HG03175 (cell line): ENCODE measurements around the gene ARCN1.
A peak's percentile ranks its signal among the peaks of the same experiment; 100 is the strongest.
"Not testable (repeated sequence)": the region's sequence is repeated elsewhere in the genome, so short reads cannot be mapped to it uniquely, and the experiment has no call there.

Experiments used
- ATAC-seq: cut with Tn5 transposase; IDR thresholded peaks from one replicate; pipeline ENCODE4 v1.9.1; 2021; ENCODE audit warnings: mild to moderate bottlenecking, moderate library complexity; ENCODE audit not compliant: unreplicated experiment

The ARCN1 gene

DNA sequence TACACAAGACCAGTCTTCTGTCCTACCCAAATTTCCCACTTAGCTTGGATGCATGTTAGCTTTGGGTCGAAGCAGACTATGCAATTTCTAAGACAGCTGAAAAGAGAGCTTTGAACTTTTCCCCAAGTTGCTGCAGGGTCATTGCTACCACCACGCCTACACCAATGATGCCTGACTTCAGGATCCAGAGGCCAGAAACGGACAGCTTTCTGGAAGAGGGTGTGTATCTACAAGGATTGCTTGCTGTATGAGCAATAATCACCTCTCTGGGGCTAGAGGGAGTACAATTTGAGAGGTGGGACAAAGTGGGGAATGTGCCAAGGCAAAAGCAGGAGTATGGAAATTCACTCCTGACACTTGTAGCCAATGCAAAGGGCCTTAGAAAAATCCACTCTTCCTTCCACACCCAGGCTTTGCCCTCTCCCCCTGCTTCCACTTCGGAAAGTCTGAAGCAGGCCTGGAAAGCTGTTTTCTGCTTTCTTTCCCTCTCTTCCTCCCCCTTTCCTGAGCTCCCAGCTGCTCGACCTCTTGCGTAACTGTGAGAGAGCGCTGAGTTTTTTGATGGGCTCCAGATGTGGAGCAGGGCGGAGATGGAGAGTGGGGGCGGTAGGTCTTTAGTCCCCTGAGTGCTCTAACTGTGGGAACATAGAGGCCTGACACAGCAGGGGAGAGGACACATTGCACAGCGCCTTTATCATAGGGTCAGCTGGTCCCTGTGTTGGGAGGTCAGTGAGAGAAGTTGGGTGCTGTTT lies 33.1 kb downstream of the ARCN1 start:
- no peak for ATAC-seq

DNA sequence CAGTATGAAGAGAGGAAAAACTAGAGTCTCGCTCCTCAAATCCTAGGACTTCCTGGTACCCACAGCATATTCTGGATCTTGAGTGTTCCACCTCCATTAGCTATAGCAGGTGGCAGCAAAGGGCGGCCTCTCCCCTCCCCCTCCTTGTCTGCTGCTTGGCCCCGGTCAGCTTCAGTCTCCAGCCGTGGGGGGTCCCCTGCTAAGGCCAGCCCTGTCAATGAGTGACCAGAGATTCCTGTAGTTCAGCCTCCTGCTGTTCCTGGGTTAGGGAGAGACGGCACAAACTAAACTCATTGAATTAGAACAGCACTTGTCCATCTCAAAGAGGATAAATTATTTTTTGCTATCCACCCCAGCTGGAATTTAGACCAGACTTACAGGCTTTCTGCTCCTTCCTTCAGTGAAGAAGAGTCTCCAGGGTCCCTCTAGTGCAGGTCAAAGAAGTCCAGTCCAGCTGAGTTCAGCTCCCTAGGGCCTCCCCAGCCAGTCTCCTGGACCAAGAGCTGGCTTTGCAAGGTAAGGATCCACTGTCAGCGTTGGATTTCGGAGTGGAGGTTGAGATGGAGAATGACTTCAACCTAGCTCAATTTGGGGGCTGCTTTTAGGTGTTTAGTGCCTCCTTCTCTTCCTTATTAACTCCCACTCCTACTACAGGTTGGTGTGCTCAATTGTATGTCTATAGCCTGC lies 34.1 kb downstream of the ARCN1 start:
- no peak for ATAC-seq

DNA sequence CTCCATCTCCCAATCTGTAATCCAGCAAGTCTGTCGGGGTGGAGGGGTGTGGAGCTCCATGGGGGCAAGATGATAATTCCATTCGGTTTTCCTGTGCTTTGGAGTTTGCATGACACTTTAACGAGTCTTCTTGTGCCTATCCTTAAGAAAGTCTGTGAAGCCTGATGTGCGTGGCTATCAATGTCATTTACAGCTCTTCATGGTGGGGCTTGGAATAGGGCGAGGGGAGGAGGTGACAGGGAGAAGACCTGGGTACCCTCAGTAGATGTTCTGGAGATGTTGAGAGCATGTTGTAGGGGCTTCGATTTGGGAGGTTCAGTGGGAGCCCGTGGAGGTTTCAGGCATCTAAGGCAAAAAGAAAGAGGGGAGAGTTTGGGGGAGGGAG lies 34.6 kb downstream of the ARCN1 start:
- ATAC-seq, result no peak

DNA sequence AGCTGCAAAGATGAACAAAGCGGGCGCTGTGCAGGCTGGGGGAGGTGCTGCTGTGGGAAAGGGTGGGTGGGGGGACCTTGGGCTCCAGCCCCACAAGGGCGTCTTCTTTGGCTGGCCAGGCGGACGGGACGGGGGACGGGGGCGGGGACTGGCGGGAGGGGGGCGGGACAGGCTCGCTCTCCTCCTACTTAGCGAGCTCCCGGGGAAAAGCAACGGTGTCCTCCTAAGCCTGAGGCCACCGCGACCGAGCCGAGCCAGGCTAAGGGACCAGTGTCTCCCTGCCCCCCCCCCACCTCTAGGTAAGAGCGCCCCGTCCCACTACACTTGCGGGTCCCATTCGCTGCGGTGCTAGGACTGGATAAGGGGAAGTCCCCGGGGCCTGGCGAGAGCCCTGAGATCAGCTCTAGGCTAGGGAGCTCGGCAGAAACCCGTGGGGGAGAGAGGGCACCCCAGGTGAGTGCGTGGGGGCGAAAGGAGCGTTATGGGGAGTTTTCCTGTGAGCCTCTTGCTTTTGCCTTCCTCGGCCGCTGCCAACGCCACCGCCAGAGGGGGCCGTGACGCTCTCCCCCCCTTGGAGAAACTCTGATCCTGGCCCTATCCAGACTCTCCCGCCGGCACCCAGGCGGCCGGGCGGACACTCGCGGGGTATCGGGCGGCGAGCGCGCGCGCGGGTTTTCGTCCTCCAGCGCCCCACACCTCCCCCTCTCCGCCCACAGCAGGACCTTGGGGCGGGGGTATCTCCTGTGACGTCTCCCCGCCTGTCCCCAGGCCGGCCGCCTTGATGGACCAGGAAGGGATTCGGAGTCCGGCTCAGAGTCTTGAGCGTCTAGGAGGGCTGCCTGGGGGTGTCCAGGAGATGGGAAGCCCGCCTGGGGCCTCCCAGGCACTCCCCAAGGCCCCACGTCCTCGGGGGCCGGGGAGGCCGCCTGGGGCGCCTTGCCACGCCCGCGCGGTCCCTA lies 35.5 kb downstream of the ARCN1 start, which contains the start of gene PHLDB1:
Gene PHLDB1 (plus strand): TSS at position 215 of the 959 bp plus-strand sequence. CDS start 6,222 bp downstream, outside the sequence.
- no peak for ATAC-seq

DNA sequence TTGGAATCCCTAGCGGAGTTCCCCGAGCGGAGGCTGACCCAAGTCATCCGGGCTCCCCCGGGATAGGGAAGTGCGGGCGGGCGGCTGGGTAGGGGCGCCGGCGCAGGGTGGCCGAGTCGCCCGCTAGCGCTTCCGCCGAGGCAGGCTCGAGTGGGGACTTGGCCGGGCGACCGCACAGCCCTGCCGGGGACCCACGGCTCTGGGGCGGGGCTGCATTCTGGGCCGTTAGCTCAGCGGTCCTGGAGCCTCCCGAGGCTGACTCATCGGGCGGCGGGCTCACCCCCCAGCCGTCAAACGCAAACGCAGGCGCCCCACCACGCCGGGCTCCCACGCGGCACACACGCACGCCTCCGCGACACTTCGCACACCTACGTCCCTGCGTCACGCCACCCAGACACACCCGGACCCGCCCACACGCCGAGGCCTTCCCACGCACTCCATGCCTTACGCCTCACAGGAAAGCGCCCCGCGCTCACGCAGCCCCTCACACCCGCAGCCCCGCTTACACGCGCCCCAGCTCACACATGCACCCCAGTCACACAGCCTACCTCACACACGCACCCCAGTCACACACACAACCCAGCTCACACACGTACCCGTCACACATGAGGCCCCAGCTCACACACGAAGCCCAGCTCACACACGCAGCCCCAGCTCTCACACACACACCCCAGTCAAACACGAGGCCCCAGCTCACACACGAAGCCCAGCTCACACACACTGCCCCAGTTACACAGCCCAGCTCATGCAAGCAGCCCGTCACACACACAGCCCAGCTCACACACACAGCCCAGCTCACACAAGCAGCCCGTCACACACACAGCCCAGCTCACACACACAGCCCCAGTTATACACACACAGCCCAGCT lies 36.4 kb downstream of the ARCN1 start:
- ATAC-seq, result no peak

DNA sequence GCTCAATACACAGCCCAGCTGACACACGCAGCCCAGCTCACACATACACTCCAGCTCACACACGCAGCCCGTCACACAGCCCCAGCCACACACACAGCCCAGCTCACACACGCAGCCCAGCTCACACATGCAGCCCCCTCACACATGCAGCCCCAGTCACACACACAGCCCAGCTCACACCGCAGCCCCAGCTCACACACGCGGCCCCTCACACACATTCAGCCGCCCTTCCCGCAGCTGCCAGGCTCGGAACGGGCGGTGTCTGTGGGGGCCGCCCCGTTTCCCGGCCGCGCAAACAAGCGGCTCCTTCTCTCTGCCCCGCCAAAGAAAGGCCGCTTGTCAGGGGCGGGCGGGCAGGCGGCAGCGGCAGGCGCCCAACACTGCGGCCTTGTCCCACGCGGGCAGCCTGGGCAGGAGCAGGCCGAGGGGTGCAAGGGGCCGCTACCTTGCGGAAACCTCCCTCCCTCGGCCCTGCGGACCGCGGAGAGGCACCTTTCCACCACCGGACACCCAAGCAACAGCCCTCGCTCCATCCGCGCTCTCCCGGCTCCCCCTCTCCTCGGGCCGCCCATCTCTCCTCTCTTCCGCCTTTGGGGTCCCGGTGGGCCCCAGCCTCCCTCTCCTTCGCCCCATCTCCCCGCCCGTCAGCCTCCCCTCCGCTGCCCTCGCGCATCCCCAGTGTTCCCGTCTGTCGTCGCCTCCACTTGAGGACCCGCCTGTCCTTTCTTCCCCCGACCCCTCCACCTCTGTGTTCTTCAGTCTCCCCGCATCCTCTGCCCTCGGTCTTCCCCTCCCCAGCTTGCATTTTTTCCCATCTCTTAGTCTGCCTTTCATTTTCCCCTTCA lies 37.4 kb downstream of the ARCN1 start:
- ATAC-seq, result no peak

DNA sequence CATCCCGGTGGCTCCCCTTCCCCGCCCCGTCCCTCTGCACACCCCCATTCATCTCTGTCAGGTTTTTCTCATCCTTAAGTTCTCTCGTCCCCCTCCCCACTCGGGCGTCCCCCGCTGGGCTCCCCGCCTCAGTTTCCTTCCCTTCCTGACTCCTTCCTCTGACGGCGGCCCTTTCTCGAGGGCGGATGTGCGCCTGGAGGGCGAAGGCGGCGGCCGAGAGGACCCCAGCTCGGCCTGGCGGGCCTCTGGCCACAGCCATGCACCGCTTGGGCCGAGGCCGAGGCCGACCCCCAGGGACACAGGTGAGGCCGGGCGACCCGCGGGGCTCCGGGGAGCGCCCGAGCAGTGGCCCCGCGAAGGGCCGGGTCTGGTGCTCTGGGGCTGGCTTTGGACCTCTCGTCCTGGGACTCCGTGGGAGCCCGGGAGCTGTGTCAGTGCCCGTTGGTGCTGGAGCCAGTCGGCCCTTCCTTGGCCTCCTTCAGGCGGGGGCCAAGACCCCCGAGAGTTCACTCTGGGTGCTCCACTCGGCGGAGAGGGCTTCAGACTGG lies 38.1 kb downstream of the ARCN1 start:
- ATAC-seq, result no peak

DNA sequence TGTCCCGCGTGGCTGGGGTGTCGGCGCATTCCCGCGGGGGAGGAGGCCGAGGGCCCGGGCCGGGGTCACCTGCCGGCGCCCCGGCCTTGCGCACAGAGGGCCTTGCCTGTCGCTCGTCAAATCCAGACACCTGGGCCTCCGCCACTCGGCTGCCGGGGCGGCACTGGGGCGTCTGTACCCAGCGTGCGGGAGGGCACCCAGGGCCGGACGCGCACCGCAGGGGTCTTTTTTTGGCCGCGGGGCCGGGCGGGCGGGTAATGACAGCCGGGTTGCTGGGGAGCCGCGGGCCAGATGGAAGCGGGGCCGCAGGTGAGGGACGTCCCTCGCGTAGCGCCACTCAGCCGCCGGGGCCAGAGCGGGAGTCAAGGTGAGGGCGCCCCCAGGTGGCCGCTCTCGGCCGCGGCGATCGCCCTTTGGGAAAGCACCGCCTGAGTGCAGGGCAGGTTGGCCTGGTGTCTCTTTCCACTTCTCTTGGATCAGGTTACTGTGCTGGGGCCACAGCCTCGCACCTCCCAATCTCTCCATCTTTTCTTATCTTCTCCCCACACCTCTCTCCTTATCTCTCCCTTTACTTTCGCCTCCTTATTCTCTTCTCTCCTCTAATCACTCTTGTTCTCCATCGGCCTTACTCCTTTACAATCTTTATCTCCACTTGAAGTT lies 38.7 kb downstream of the ARCN1 start:
- ATAC-seq, result peak; percentile 55

DNA sequence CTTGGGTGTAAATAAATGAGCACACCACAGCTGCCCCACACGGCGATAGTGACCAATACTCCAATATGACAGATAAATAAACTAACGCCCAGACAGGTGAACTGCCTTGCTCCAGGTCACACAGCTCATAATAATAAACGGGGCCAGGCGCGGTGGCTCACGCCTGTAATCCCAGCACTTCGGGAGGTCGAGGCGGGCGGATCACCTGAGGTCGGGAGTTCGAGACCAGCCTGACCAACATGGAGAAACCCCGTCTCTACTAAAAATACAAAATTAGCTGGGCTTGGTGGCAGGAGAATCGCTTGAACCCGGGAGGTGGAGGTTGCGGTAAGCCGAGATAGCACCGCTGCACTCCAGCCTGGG lies 39.2 kb downstream of the ARCN1 start:
- not testable (repeated sequence) for ATAC-seq

DNA sequence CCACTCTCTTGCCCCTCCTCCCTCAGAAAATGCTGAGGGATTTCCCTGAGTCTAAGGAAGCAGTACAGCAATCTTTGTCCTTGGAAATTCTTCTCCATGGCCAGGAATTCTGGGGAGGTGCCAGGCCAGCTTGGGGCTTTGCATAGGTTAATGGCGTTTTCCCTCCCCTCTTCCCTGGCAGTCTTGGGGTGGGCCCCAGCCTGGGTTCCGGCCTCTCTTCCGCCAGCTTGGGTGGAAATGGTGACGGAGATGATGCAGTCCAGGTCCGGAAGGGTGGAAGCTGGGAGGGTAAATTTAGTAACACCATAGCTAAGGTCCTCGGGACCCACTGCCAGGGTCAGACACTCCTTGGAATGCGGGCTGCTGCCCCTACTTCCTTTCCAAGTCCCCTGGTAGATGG lies 40.2 kb downstream of the ARCN1 start:
- ATAC-seq, result no peak

DNA sequence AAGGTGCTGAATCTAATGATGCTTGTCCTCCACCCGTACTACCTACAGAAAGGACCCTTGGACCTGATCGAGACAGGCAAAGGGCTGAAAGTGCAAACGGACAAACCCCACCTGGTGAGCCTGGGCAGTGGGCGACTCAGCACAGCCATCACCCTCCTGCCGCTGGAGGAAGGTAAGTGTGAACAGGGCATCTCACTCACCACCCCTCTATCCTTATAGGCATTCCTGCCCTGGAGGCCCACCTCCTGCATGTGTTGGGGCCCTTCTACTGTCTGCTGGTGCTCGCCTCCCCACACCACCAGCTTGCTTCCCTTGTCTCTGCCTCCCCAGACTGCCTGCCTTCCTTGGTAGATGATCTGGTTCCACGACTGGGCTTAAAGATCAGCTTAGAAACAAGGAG lies 42.3 kb downstream of the ARCN1 start:
- ATAC-seq, result no peak

DNA sequence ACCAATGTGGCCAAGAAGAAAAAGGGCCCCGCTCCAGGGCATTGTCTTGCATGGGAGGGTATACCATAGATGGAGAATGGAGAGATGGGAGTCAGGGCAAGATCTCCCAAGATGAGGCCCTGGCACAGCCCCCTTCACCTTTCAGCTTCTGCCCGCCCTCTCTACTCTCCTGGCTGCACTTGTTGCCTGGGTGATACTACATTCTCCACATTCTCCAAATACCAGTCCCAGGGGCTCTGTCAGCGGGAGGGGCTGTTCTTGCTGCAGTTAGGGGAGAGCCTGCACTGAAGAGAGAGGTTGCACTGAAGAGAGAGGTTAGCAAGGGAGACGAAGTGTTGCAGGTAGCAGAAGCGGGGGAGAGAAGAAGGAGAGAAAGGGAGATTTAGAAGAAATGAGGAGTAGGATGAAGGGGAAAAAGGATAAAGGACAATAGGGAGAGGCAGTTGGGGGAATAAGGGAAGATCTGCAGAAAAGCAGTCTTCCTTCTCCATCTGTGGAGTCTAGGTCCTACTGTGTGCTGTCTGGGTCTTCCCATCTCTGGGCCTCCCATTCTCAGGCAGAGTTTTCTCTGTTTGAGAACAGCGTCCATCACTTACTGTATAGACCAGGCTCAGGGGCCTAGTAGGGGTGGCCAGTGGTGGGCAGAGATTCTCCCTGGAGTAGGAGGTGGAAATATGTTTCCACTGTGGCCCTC lies 43.2 kb downstream of the ARCN1 start:
- no peak for ATAC-seq

DNA sequence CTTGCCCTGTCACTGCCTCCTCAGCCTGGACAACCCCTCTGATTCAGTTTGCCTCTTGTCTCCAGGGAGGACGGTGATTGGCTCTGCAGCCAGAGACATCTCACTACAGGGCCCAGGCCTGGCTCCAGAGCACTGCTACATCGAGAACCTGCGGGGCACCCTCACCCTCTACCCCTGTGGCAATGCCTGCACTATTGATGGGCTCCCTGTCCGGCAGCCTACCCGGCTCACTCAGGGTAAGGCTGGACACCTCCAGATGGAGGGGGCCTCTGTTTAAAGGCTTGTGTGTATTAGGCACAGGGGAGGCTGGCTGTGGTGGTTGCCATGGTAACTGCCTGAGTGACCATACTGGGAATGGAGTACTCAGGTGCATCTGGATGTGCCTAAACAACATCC lies 43.8 kb downstream of the ARCN1 start:
- ATAC-seq, result no peak

DNA sequence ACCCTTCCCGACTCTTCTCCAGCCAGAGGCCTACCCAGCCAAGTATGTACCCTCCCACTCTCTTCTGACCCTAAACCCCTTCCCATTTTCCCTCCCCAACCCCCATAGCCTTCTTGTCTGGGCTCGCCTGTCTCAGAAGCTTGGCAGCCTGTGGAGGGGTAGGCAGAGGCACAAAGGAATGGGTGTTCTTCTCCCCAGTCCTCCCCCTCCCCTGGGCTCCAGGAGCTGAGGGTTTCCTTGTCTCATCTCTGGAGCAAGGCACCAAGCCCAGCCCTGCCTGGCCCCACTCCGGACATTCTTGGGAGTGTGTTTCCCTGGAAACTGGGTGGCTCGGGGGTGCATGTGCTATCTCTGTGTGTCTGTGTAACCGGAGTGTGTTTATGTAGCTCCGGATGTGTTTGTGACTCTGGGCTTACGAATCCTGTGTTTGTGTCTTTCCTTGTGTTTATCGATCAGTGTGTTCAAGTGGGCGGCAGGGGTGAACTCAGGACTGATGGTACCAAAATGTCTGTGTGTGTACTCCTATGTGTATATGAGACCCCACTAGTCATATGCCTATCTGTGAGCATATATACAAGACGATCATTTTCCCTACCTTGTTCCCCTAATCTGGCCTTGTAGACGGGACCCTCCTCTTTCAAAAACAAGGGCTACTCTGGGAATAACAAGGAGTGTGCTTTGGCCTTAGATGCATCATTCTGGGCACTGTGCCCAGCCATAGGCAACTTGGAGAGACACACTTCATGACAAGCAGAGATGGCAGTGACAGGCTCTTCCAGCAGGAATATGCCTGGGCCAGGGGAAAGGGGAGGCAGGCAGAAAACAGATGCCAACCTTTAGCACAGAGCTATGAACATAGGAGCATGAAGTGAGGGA lies 46.1 kb downstream of the ARCN1 start:
- no peak for ATAC-seq

DNA sequence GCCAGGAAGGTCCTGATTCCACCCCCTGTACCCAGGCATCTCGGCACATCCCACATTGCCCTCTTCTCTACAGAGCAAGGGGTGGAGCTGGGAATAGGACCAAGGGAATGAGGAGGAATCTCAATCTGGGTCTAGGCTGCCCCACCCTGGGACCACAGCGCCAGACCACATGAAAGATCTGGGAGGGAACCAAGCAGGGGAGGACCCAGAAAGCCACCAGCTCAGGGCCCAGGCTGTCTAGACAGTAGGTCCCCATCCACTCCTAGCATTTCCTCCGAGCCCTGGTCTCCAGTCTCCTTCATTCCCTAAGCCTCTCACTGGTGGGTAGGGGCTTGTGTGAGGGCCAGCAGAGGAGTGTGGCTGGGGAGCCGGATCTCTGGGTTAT lies 46.8 kb downstream of the ARCN1 start:
- ATAC-seq, result no peak

DNA sequence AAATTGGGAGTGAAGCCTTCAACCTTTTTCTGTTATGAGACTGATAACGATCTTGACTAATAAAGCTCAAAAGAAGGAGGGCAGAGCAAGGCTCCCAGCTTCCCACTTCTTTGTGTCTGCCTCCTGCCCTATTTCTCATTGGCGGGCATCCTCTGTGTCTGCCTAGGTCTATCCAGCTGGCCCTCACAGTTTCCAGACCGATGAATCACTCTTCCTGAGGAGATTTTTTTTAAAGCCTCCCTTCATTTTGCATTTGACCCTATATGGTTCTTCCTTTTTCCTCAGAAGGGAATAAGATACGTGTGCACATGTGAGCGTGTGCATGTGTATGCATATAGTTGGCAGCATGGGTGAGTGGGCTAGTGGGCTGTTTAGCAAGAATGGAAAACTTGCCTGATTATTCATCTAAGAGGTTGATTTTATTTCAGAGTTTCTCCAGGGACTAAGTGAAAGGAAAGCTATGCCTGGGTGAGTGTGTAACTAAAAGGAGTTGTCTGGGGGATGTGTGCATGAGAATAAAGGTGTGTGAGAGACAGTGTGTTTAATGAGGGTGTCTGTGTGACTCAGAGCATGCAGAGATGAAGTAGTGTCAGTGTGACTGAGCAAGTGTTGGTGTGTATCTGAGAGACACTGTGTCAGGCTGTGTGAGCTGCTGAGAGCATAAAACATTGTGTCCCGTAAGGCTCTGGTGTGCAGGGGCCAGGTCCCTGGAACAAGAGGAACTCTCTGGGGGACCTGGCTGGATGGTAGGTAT lies 47.4 kb downstream of the ARCN1 start:
- ATAC-seq, result no peak
